Panc1 (cell line): Measurements from ENCODE around the gene TLE5. TPM values are rescaled to one million over a fixed set of nuclear protein-coding genes. Genes with fewer than 3 reads are reported as not detected.
"Not testable (repeated sequence)": the region's sequence is repeated elsewhere in the genome, so short reads cannot be mapped to it uniquely, and the experiment has no call there.

Experiments used
- ATAC-seq: fragments of 200-7000 bp; cut with Tn5 transposase; 2 replicates; pipeline ENCODE4 v1.9.1; 2020; ENCODE audit warnings: mild to moderate bottlenecking, moderate library complexity
- BruUV-seq: library from RNA; stranded (reverse); fragments of 400-500 nt; replicated peaks from 2 replicates; lab custom pipeline; 2021; lab: Mats Ljungman, UMichigan
- CTCF ChIA-PET: fragments of 300-600 bp; sonication (Branson Sonifier 250); formaldehyde crosslinking; loops from one replicate; lab custom pipeline; 2022; ENCODE audit warnings: antibody characterized with exemption; lab: Charles Lee
- POLR2A ChIA-PET: fragments of 300-600 bp; sonication (Branson Sonifier 250); formaldehyde crosslinking; loops from one replicate; lab custom pipeline; 2022; ENCODE audit warnings: antibody characterized with exemption; lab: Charles Lee
- DNase-seq: peaks from one replicate; pipeline ENCODE4 v3.0.0-alpha.2; 2010; ENCODE audit warnings: low read depth, low spot score
- H3K27ac ChIP-seq: 2 replicates; pipeline ENCODE4 v1.5.1; 2011; ENCODE audit warnings: mild to moderate bottlenecking, low read length, inconsistent platforms
- H3K27me3 ChIP-seq: fragments of 200-500 bp; sonication (Bioruptor generic); 2 replicates; pipeline ENCODE4 v1.6.0; 2014; ENCODE audit warnings: low read length, inconsistent platforms; ENCODE audit not compliant: control insufficient read depth, insufficient read depth
- H3K36me3 ChIP-seq: fragments of 200-500 bp; sonication (Bioruptor generic); 2 replicates; pipeline ENCODE4 v1.5.1; 2014; ENCODE audit warnings: inconsistent platforms, mild to moderate bottlenecking, low read length, moderate library complexity; ENCODE audit not compliant: control insufficient read depth, insufficient read depth
- H3K4me1 ChIP-seq: 2 replicates; pipeline ENCODE4 v1.5.1; 2011; ENCODE audit warnings: inconsistent platforms, mild to moderate bottlenecking, low read length, moderate library complexity; ENCODE audit not compliant: control insufficient read depth, insufficient read depth
- H3K4me3 ChIP-seq, 2 experiments: 2 replicates each; pipeline ENCODE4 v1.5.1; 2011 to 2012; ENCODE audit warnings: low read depth in 2 of 2, low read length in 2 of 2, mild to moderate bottlenecking in 2 of 2, inconsistent platforms in 1 of 2, moderate library complexity in 1 of 2
- H3K9me3 ChIP-seq: fragments of 200-500 bp; sonication (Bioruptor generic); 2 replicates; pipeline ENCODE4 v1.5.1; 2014; ENCODE audit warnings: low read depth, mild to moderate bottlenecking, inconsistent platforms, low read length, moderate library complexity; ENCODE audit not compliant: control insufficient read depth, insufficient read depth
- CTCF ChIP-seq: fragments of 450-650 bp; IDR thresholded peaks from 2 replicates; pipeline ENCODE4 v1.5.1; 2017; ENCODE audit warnings: mild to moderate bottlenecking
- POLR2AphosphoS5 ChIP-seq: IDR thresholded peaks from 2 replicates; pipeline ENCODE4 v1.6.1; 2012; ENCODE audit warnings: mild to moderate bottlenecking, low read depth, low read length, moderate library complexity
- REST ChIP-seq, 2 experiments: IDR thresholded peaks; 2 replicates each; pipeline ENCODE4 v1.6.1; 2011 to 2012; ENCODE audit warnings: low read depth in 2 of 2, control low read depth in 1 of 2, low read length in 1 of 2, mild to moderate bottlenecking in 1 of 2, moderate library complexity in 1 of 2; ENCODE audit not compliant: insufficient read depth in 1 of 2
- SIN3A ChIP-seq: IDR thresholded peaks from 2 replicates; pipeline ENCODE4 v1.6.1; 2012; ENCODE audit warnings: low read depth, mild to moderate bottlenecking, low read length, moderate library complexity, borderline replicate concordance; ENCODE audit not compliant: insufficient read depth
- TCF7L2 ChIP-seq: IDR thresholded peaks from 2 replicates; pipeline ENCODE4 v1.6.1; 2011; ENCODE audit warnings: mild to moderate bottlenecking, low read depth, low read length, inconsistent platforms
- in situ Hi-C: cut with HindIII; loops from 2 replicates; pipeline ENCODE4 v1.10.0; 2016; ENCODE audit warnings: low sequenced_read_pairs, low pct_unique_long_range_greater_than_20kb
- intact Hi-C: fragments of 100-400 bp; cut with micrococcal nuclease; formaldehyde crosslinking; loops from one replicate; pipeline ENCODE4 v1.10.0; 2022; ENCODE audit not compliant: unreplicated experiment
- total RNA-seq: library from RNA; stranded (reverse); gene quantifications from one replicate; pipeline ENCODE4 v1.2.1, GENCODE V29; 2021; ENCODE audit not compliant: unreplicated experiment

TLE5 gene
- total RNA-seq, 1 experiment from 2014 or later = 287 TPM

GRCh38 chr19:3053218-3053621, 9.1 kb downstream of the TLE5 start:
- ATAC-seq = no peak
- BruUV-seq = TSS peak; percentile 98
- no peak for TF ChIP-seq REST (IDR thresholded peaks at IDR 0.05; ENCODE audit: insufficient read depth in 1 of 2, low read depth in 2 of 2, low read length in 1 of 2)
- no peak for TF ChIP-seq TCF7L2
- TF ChIP-seq POLR2AphosphoS5 = no peak
- TF ChIP-seq CTCF = no peak
- TF ChIP-seq SIN3A = no peak
- no peaks in the 10 kb centered on the region for H3K36me3 ChIP-seq
- intact Hi-C loops = no loop called here
- no peaks in the 10 kb centered on the region for H3K9me3 ChIP-seq
- no peak overlapping the region for H3K4me3 ChIP-seq
- no peaks in the 10 kb centered on the region for H3K27me3 ChIP-seq
- CTCF ChIA-PET = interaction anchor here (0.6 to 0.9 kb wide), 2 partner anchors 19 to 103 kb away, joined by 3 to 4 read pairs; no protein-coding TSS in a partner anchor
- POLR2A ChIA-PET = interaction anchor here (0.6 kb wide), 3 partner anchors 18 to 90 kb away, joined by 3 to 7 read pairs (median 4); no protein-coding TSS in a partner anchor
- H3K4me1 ChIP-seq = peaks cover 25% of the 10 kb centered on the region
- no peak for DNase-seq
- in situ Hi-C loops = no loop called here
- H3K27ac ChIP-seq = no peak overlapping the region

GRCh38 chr19:3050016-3050415, 12.3 kb downstream of the TLE5 start:
- CTCF ChIA-PET, in situ Hi-C loops: not testable (repeated sequence)

GRCh38 chr19:3049089-3049488, 13.2 kb downstream of the TLE5 start:
- Histone ChIP-seq H3K36me3 (no peaks in the 10 kb centered on the region), H3K4me1 (peaks cover 4% of the 10 kb centered on the region), H3K9me3 (no peaks in the 10 kb centered on the region), H3K4me3 (no peak overlapping the region), H3K27me3 (no peaks in the 10 kb centered on the region), H3K27ac (no peak overlapping the region)
- intact Hi-C loops = no loop called here
- in situ Hi-C loops = no loop called here
- DNase-seq = no peak
- ATAC-seq = no peak
- ChIA-PET CTCF (no interaction called here), POLR2A (no interaction called here)
- no TSS peak for BruUV-seq
- no peak for TF ChIP-seq SIN3A
- no peak for TF ChIP-seq CTCF
- TF ChIP-seq POLR2AphosphoS5 = no peak
- TF ChIP-seq REST (IDR thresholded peaks at IDR 0.05; ENCODE audit: insufficient read depth in 1 of 2, low read depth in 2 of 2, low read length in 1 of 2) = no peak
- no peak for TF ChIP-seq TCF7L2

More at GRCh38 chr19:3050016-3050415, 12.3 kb downstream of the TLE5 start:
- H3K36me3 ChIP-seq, intact Hi-C loops, H3K4me3 ChIP-seq, H3K9me3 ChIP-seq, BruUV-seq, H3K27me3 ChIP-seq, POLR2A ChIA-PET, ATAC-seq, H3K27ac ChIP-seq, H3K4me1 ChIP-seq, DNase-seq: not testable (repeated sequence)
